H1 (cell line): ENCODE data around the gene EVI2B.

Experiments used
- ATF3 ChIP-seq: IDR thresholded peaks from 2 replicates; pipeline ENCODE4 v1.6.1; 2011; ENCODE audit warnings: low read depth, mild to moderate bottlenecking, low read length; ENCODE audit not compliant: insufficient read depth
- EP300 ChIP-seq, 2 experiments: IDR thresholded peaks; 1 replicate in 1 of 2; 2 replicates in 1 of 2; pipeline ENCODE4 v1.6.1; 2011 to 2012; ENCODE audit warnings: low read depth in 2 of 2, low read length in 2 of 2, mild to moderate bottlenecking in 2 of 2, borderline replicate concordance in 1 of 2, inconsistent platforms in 1 of 2, moderate library complexity in 1 of 2
- EZH2 ChIP-seq: fragments of 200-600 bp; sonication (generic); IDR thresholded peaks from 2 replicates; pipeline ENCODE4 v1.7.1; 2012; ENCODE audit warnings: low read depth, mild to moderate bottlenecking, moderate library complexity, low read length, inconsistent platforms; ENCODE audit not compliant: severe bottlenecking
- GTF2F1 ChIP-seq: IDR thresholded peaks from 2 replicates; pipeline ENCODE4 v1.6.1; 2012; ENCODE audit warnings: low read depth, low read length, improper control_type of control experiment, borderline replicate concordance
- HDAC6 ChIP-seq: IDR thresholded peaks from one replicate; pipeline ENCODE4 v1.7.1; 2012; ENCODE audit warnings: low read depth, mild to moderate bottlenecking, inconsistent platforms, low read length, moderate library complexity
- MAFK ChIP-seq: IDR thresholded peaks from 2 replicates; pipeline ENCODE4 v1.6.1; 2012; ENCODE audit warnings: low read depth, mild to moderate bottlenecking, improper control_type of control experiment, low read length
- MAX ChIP-seq: IDR thresholded peaks from 2 replicates; pipeline ENCODE4 v1.6.1; 2012; ENCODE audit warnings: inconsistent platforms
- POLR2A ChIP-seq, 2 experiments: IDR thresholded peaks; 1 replicate in 1 of 2; 2 replicates in 1 of 2; pipeline ENCODE4 v1.6.1; 2011; ENCODE audit warnings: low read depth in 2 of 2, low read length in 2 of 2, mild to moderate bottlenecking in 2 of 2; ENCODE audit errors: control extremely low read depth in 1 of 2
- POLR2AphosphoS5 ChIP-seq: IDR thresholded peaks from 2 replicates; pipeline ENCODE4 v1.6.1; 2011; ENCODE audit warnings: low read depth, low read length
- SP1 ChIP-seq: IDR thresholded peaks from 2 replicates; pipeline ENCODE4 v1.6.1; 2011; ENCODE audit warnings: low read depth, low read length
- SUZ12 ChIP-seq: fragments of 200-600 bp; sonication (generic); IDR thresholded peaks from 2 replicates; pipeline ENCODE4 v1.6.1; 2012; ENCODE audit warnings: mild to moderate bottlenecking, inconsistent platforms, low read length, moderate library complexity, mixed read lengths
- TBP ChIP-seq: IDR thresholded peaks from 2 replicates; pipeline ENCODE4 v1.6.1; 2011; ENCODE audit warnings: low read depth, low read length, improper control_type of control experiment
- TF ChIP-seq, protein P1 (sequence below), 3 experiments: IDR thresholded peaks; 1 replicate in 2 of 3; 2 replicates in 1 of 3; pipeline versions ENCODE4 v1.5.1 to v1.6.1; 2011; ENCODE audit warnings: low read length in 3 of 3, mild to moderate bottlenecking in 3 of 3, inconsistent platforms in 2 of 3, low read depth in 1 of 3, moderate library complexity in 1 of 3; ENCODE audit not compliant: insufficient read depth in 1 of 3; ENCODE audit errors: control extremely low read depth in 1 of 3

DNA sequence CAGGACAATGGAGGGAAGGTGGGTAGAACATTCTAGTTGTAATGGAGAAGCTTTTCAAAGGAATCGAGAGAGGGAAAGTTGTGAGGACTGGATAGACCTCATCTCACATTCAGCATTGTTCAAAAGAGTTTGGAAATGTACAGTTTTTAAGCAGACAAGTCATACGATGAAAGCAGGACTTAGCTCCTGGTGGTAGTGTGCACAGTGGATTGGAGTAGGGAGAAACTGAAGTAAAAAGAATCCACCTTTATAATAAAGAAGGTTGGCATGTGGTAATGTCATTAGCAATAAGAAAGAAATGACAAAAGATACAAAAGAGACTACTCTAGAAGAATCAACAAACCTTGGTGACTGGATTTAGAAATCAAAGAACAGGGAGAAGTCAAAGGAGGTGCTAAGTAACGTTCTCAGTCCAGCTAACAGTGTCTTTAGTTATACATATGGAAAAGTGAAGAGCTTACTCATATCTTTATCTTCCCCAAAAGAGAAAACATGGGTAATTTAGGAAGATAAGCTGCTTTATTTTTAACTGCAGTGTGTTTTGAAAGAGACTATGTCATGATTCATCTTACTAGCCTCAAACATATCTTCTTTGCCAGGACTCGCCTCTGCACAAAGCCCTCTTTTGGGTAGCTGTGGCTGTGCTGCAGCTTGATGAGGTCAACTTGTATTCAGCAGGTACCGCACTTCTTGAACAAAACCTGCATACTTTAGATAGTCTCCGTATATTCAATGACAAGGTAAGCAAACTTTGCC is 26.2 kb upstream of the EVI2B start:
- TF ChIP-seq POLR2A (IDR thresholded peaks at IDR 0.05; ENCODE audit: control extremely low read depth in 1 of 2, low read depth in 2 of 2, low read length in 2 of 2) (no peak), EZH2 (no peak), TBP (no peak), HDAC6 (no peak), POLR2AphosphoS5 (no peak), SUZ12 (no peak), SP1 (no peak), EP300 (IDR thresholded peaks at IDR 0.05; ENCODE audit: borderline replicate concordance in 1 of 2, low read depth in 2 of 2, low read length in 2 of 2) (no peak), MAFK (no peak), GTF2F1 (no peak), MAX (no peak), ATF3 (no peak)
- TF ChIP-seq, protein P1, sequence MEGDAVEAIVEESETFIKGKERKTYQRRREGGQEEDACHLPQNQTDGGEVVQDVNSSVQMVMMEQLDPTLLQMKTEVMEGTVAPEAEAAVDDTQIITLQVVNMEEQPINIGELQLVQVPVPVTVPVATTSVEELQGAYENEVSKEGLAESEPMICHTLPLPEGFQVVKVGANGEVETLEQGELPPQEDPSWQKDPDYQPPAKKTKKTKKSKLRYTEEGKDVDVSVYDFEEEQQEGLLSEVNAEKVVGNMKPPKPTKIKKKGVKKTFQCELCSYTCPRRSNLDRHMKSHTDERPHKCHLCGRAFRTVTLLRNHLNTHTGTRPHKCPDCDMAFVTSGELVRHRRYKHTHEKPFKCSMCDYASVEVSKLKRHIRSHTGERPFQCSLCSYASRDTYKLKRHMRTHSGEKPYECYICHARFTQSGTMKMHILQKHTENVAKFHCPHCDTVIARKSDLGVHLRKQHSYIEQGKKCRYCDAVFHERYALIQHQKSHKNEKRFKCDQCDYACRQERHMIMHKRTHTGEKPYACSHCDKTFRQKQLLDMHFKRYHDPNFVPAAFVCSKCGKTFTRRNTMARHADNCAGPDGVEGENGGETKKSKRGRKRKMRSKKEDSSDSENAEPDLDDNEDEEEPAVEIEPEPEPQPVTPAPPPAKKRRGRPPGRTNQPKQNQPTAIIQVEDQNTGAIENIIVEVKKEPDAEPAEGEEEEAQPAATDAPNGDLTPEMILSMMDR (IDR thresholded peaks at IDR 0.05; ENCODE audit: control extremely low read depth in 1 of 3, insufficient read depth in 1 of 3, low read depth in 1 of 3, low read length in 3 of 3): no peak
